ENCODE data around the gene AFAP1L2. TPM values are rescaled to one million over a fixed set of nuclear protein-coding genes. Genes with fewer than 3 reads are reported as not detected.

AFAP1L2 gene
- total RNA-seq, 2 experiments from 2014 or later: 0.36 to 0.50 TPM

GRCh38 chr10:114364726-114365125 lies 39.6 kb downstream of the AFAP1L2 start:
- Mint-ChIP-seq H3K27ac (no peak overlapping the region), H3K9me3 (no peaks in the 10 kb centered on the region), H3K4me1 (ENCODE audit: low read depth) (no peaks in the 10 kb centered on the region), H3K36me3 (ENCODE audit: low read depth) (no peaks in the 10 kb centered on the region), H3K4me3 (no peak overlapping the region), H3K27me3 (peaks cover 7% of the 10 kb centered on the region)
- ATAC-seq (ENCODE audit: poor library complexity) (no peak), DNase-seq (no peak)
- intact Hi-C loops (cut with DNase I, micrococcal nuclease): no loop called here
- ChIA-PET POLR2A (no interaction called here), CTCF (no interaction called here)
- Histone ChIP-seq H3K36me3 (ENCODE audit: insufficient read depth, low read length) (no peaks in the 10 kb centered on the region), H3K27me3 (ENCODE audit: control insufficient read depth in 1 of 2, insufficient read depth in 2 of 2, low read length in 2 of 2) (no peaks in the 10 kb centered on the region), H3K4me1 (ENCODE audit: insufficient read depth, low read length) (no peaks in the 10 kb centered on the region), H3K4me3 (ENCODE audit: low read length) (no peak overlapping the region), H3K27ac (ENCODE audit: low read depth in 1 of 2, low read length in 2 of 2) (no peak overlapping the region), H3K9me3 (ENCODE audit: control insufficient read depth in 1 of 2, insufficient read depth in 1 of 2, low read length in 2 of 2) (no peaks in the 10 kb centered on the region)
- TF ChIP-seq CTCF (IDR thresholded peaks at IDR 0.05): no peak

DNA sequence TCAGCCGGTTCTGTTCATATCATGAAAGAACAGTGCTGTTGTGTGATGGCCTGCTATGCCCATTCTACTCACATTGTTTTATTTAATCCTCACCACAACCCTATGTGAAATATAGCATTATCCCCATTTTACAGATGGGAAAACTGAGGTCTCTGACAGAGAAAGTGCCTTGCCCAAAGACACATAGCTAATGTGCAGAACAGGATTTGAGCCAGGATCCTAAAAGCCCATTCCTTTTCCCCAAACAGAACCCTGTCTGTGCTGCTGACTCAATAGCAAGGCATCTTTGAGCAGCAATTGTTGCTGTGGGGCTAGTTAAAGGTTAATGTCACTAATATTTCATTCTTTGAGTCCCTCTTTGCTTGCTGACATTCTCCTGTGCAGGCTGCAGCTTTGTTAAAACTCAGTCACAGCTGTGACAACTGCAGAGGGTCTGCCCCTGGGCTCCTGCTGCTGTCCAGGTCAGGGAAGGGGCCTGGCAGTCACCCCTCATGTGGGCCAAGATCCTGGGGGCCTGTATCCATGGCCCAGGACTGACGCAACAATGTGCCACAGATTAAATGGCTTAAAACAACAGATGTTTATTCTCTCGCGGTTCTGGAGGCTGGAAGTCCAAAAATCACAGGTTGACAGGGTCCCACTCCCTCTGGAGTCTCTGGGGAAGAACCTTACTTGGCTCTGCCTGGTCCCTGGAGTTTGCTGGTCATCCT lies 40.4 kb downstream of the AFAP1L2 start:
- POLR2A ChIA-PET: no interaction called here
- Mint-ChIP-seq H3K36me3 (ENCODE audit: low read depth) (no peaks in the 10 kb centered on the region), H3K9me3 (no peaks in the 10 kb centered on the region), H3K4me3 (no peak overlapping the region), H3K4me1 (ENCODE audit: low read depth) (no peaks in the 10 kb centered on the region), H3K27me3 (peaks cover 7% of the 10 kb centered on the region), H3K27ac (no peak overlapping the region)
- H3K9me3 ChIP-seq (ENCODE audit: control insufficient read depth in 1 of 2, insufficient read depth in 1 of 2, low read length in 2 of 2): no peaks in the 10 kb centered on the region
- ATAC-seq (ENCODE audit: poor library complexity): no peak
- no peak for DNase-seq
- TF ChIP-seq CTCF (IDR thresholded peaks at IDR 0.05): no peak
- intact Hi-C loops (cut with DNase I, micrococcal nuclease): no loop called here
- CTCF ChIA-PET: no interaction called here
- H3K4me1 ChIP-seq (ENCODE audit: insufficient read depth, low read length): no peaks in the 10 kb centered on the region
- no peaks in the 10 kb centered on the region for H3K27me3 ChIP-seq (ENCODE audit: control insufficient read depth in 1 of 2, insufficient read depth in 2 of 2, low read length in 2 of 2)
- no peaks in the 10 kb centered on the region for H3K36me3 ChIP-seq (ENCODE audit: insufficient read depth, low read length)
- no peak overlapping the region for H3K27ac ChIP-seq (ENCODE audit: low read depth in 1 of 2, low read length in 2 of 2)
- no peak overlapping the region for H3K4me3 ChIP-seq (ENCODE audit: low read length)

- H3K4me3 ChIP-seq (ENCODE audit: low read length): no peak overlapping the region
- Mint-ChIP-seq H3K27ac (no peak overlapping the region), H3K27me3 (peaks cover 8% of the 10 kb centered on the region), H3K4me3 (no peak overlapping the region), H3K4me1 (ENCODE audit: low read depth) (no peaks in the 10 kb centered on the region), H3K9me3 (no peaks in the 10 kb centered on the region), H3K36me3 (ENCODE audit: low read depth) (no peaks in the 10 kb centered on the region)
- no peak for TF ChIP-seq CTCF (IDR thresholded peaks at IDR 0.05)
- POLR2A ChIA-PET: no interaction called here
- H3K4me1 ChIP-seq (ENCODE audit: insufficient read depth, low read length): no peaks in the 10 kb centered on the region
- DNase-seq (no peak), ATAC-seq (ENCODE audit: poor library complexity) (no peak)
- CTCF ChIA-PET: no interaction called here
- no peaks in the 10 kb centered on the region for H3K27me3 ChIP-seq (ENCODE audit: control insufficient read depth in 1 of 2, insufficient read depth in 2 of 2, low read length in 2 of 2)
- no peaks in the 10 kb centered on the region for H3K36me3 ChIP-seq (ENCODE audit: insufficient read depth, low read length)
- H3K27ac ChIP-seq (ENCODE audit: low read depth in 1 of 2, low read length in 2 of 2): no peak overlapping the region
- no peaks in the 10 kb centered on the region for H3K9me3 ChIP-seq (ENCODE audit: control insufficient read depth in 1 of 2, insufficient read depth in 1 of 2, low read length in 2 of 2)
- intact Hi-C loops (cut with DNase I, micrococcal nuclease): no loop called here
Observed at GRCh38 chr10:114362826-114363355, 41.4 kb downstream of the AFAP1L2 start.
